KOPT-K1 (cell line): ENCODE data around the gene NTNG2.
"Not testable (repeated sequence)": the region's sequence is repeated elsewhere in the genome, so short reads cannot be mapped to it uniquely, and the experiment has no call there.

Source experiments
- H3K27ac ChIP-seq: fragments of 200-600 bp; sonication (generic); 2 replicates; pipeline ENCODE4 v1.5.1; 2016; ENCODE audit warnings: antibody characterized with exemption, mild to moderate bottlenecking, low read depth, low read length; ENCODE audit not compliant: poor library complexity, severe bottlenecking
- H3K36me3 ChIP-seq: fragments of 200-600 bp; sonication (generic); 2 replicates; pipeline ENCODE4 v1.5.1; 2017; ENCODE audit warnings: antibody characterized with exemption, mild to moderate bottlenecking, low read length, moderate library complexity; ENCODE audit not compliant: insufficient read depth
- H3K9me3 ChIP-seq: fragments of 200-600 bp; sonication (generic); 2 replicates; pipeline ENCODE4 v1.5.1; 2017; ENCODE audit warnings: antibody characterized with exemption, low read length, mild to moderate bottlenecking; ENCODE audit not compliant: insufficient read depth, poor library complexity, severe bottlenecking

NTNG2 gene, protein sequence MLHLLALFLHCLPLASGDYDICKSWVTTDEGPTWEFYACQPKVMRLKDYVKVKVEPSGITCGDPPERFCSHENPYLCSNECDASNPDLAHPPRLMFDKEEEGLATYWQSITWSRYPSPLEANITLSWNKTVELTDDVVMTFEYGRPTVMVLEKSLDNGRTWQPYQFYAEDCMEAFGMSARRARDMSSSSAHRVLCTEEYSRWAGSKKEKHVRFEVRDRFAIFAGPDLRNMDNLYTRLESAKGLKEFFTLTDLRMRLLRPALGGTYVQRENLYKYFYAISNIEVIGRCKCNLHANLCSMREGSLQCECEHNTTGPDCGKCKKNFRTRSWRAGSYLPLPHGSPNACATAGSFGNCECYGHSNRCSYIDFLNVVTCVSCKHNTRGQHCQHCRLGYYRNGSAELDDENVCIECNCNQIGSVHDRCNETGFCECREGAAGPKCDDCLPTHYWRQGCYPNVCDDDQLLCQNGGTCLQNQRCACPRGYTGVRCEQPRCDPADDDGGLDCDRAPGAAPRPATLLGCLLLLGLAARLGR

GRCh38 chr9:132161743-132162184 is at the start of gene NTNG2:
Gene NTNG2 (plus strand): TSS chr9:132162058. CDS start chr9:132166832, 4,774 bp downstream.
- H3K27ac ChIP-seq = peak within 1 kb of the TSS; percentile 55

GRCh38 chr9:132114102-132114707 is 47.7 kb upstream of the NTNG2 start:
- Histone ChIP-seq H3K9me3 (no peaks in the 10 kb centered on the region), H3K27ac (no peak overlapping the region), H3K36me3 (no peaks in the 10 kb centered on the region)

More at GRCh38 chr9:132161743-132162184, at the start of gene NTNG2:
- no peaks in the 10 kb centered on the region for H3K36me3 ChIP-seq
- H3K9me3 ChIP-seq = no peaks in the 10 kb centered on the region

DNA sequence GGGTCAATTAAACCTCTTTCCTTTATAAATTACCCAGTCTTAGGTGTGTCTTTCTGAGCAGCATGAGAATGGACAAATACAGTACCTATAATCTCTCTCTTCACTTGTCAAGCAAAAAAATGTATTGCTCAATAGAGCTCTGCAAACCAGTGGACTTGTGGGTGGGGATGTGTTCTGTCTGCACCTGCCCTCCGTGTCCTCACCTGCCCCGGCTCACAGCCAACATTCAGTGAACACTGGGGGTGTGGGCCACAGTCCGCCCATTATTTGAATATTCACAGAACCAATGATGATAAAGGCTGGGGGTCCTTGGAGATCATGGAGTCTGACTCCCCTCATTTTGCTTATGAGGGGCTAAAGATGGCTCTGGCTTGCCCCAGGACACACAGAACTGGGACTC is 45.3 kb upstream of the NTNG2 start:
- Histone ChIP-seq H3K27ac (no peak overlapping the region), H3K9me3 (no peaks in the 10 kb centered on the region), H3K36me3 (no peaks in the 10 kb centered on the region)

- no peak overlapping the region for H3K27ac ChIP-seq
- H3K9me3 ChIP-seq = no peaks in the 10 kb centered on the region
- H3K36me3 ChIP-seq = no peaks in the 10 kb centered on the region
These were observed 44.2 kb upstream of the NTNG2 start for GRCh38 chr9:132117694-132118093.

GRCh38 chr9:132121021-132121420 is 40.8 kb upstream of the NTNG2 start:
- no peaks in the 10 kb centered on the region for H3K36me3 ChIP-seq
- H3K9me3 ChIP-seq = no peaks in the 10 kb centered on the region
- H3K27ac ChIP-seq = no peak overlapping the region

GRCh38 chr9:132124800-132125199 is 37.1 kb upstream of the NTNG2 start:
- Histone ChIP-seq H3K27ac (no peak overlapping the region), H3K36me3 (no peaks in the 10 kb centered on the region), H3K9me3 (no peaks in the 10 kb centered on the region)

DNA sequence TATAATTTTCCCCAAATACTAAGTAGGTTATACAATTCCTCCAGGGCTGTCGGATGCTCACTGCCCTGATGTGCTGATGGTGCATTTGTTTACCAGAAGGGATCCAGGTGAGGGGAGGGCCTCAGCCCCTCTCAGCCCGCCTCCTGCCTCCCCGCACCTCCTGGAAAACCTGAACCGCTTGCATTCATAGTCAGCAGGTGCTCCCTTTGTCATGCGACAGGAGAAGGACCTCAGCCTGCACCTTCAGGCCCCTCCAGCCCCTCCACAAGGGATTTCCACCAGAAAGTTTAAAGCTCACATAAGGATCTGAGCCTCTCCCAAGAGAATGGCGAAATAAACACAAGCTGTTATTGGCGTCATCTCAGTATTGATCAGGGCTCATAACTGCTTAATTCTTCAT is 36.5 kb upstream of the NTNG2 start:
- H3K27ac ChIP-seq = no peak overlapping the region
- no peaks in the 10 kb centered on the region for H3K36me3 ChIP-seq
- no peaks in the 10 kb centered on the region for H3K9me3 ChIP-seq

- Histone ChIP-seq H3K36me3 (no peaks in the 10 kb centered on the region), H3K27ac (no peak overlapping the region), H3K9me3 (no peaks in the 10 kb centered on the region)
These were observed 35.7 kb upstream of the NTNG2 start for GRCh38 chr9:132125944-132126679.

GRCh38 chr9:132126680-132127236 is 35.1 kb upstream of the NTNG2 start:
- Histone ChIP-seq H3K36me3 (no peaks in the 10 kb centered on the region), H3K9me3 (no peaks in the 10 kb centered on the region), H3K27ac (no peak overlapping the region)

DNA sequence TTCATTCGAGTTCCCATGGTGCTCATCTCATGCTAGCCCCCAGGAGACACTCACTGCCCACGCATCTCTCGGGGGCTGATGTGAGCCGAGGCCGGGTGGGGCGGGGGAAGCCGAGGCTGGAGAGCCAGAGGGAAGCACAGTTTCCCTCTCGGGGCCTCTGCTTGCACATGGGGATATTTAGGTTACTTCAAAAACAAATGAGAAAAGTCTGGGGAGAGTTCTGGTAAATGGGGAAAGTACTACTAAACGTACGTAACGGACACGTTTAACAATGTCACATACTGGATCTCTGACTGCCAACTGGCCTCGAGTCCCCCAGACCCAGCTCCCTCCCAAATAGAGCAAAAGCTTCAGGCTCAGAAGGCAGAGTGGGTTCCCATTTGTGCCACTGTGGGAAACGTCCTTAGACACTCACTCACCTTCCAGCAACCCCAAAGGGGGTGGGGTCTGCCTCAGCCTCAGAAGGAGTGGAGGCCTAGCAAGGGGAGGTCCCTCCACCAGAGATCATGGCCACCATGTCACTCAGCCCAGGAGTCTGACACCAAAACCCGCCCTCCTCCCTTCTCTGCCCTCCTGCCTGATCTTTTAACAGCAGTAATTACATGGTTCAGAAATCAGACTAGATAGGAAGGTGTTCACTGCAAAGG is 33.8 kb upstream of the NTNG2 start:
- no peak overlapping the region for H3K27ac ChIP-seq
- H3K9me3 ChIP-seq = no peaks in the 10 kb centered on the region

DNA sequence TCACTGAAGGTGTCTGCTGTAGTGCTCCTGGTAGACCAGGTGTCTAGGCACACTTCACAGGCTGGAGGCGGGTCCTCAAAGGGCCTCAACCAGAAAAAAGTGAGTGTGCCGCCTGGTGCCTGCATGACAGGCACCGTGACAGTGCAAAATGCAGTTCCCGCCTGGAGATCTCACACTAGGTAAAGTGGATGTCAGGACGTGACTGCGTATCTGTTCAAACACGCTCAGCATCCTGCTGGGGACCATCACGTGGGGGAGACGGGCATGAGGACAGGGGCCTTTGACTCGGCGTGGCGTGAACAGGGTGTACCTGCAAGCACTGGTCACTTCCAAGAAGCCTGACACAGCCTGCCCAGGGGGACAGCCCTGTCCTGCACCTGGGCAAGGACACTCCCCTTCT is 32.3 kb upstream of the NTNG2 start:
- no peaks in the 10 kb centered on the region for H3K36me3 ChIP-seq
- no peak overlapping the region for H3K27ac ChIP-seq
- no peaks in the 10 kb centered on the region for H3K9me3 ChIP-seq

More for the DNA sequence above, 33.8 kb upstream of the NTNG2 start:
- H3K36me3 ChIP-seq = no peaks in the 10 kb centered on the region

DNA sequence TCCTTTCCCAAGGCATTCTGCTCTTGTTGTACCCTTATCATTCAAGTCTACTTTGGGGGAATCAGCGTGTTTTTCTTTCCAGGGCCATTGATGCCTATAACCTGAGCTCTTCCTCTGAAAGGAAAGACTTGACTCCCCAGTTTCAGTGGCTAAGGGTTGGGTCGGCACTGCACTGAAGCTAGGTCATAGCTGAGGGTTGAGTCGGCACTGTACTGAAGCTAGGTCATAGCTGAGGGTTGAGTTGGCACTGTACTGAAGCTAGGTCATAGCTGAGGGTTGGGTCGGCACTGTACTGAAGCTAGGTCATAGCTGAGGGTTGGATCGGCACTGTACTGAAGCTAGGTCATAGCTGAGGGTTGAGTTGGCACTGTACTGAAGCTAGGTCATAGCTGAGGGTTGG is 27.8 kb upstream of the NTNG2 start:
- H3K36me3 ChIP-seq, H3K9me3 ChIP-seq: not testable (repeated sequence)

DNA sequence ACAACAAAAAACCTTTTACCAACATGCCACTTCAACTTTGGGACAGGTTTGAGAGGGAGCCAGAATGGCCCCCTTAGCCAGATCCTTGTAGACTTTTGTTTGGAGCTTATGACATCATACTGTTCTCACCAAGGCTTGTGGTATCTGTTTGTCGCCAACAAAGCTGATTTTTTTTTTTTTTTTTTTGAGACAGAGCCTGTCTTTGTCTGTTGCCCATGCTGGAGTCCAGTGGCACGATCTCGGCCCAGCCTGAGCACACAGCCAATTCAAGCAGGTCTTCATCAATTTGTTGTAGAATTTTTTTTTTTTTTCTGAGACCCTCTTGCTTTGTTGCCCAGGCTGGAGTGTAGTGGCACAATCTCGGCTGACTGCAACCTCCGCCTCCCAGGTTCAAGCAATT is 26.4 kb upstream of the NTNG2 start:
- H3K9me3 ChIP-seq = no peaks in the 10 kb centered on the region
- H3K27ac ChIP-seq = no peak overlapping the region
- no peaks in the 10 kb centered on the region for H3K36me3 ChIP-seq

More for the DNA sequence above, 27.8 kb upstream of the NTNG2 start:
- H3K27ac ChIP-seq = not testable (repeated sequence)

GRCh38 chr9:132136151-132136780 is 25.6 kb upstream of the NTNG2 start:
- H3K36me3 ChIP-seq = no peaks in the 10 kb centered on the region
- no peaks in the 10 kb centered on the region for H3K9me3 ChIP-seq
- no peak overlapping the region for H3K27ac ChIP-seq
